ENCODE measurements around the gene STIM2. TPM values are rescaled to one million over a fixed set of nuclear protein-coding genes. Genes with fewer than 3 reads are reported as not detected.

STIM2 gene
- total RNA-seq, 4 donors from 2014 or later, result 3.4 to 13.4 (median 8.2) TPM

DNA sequence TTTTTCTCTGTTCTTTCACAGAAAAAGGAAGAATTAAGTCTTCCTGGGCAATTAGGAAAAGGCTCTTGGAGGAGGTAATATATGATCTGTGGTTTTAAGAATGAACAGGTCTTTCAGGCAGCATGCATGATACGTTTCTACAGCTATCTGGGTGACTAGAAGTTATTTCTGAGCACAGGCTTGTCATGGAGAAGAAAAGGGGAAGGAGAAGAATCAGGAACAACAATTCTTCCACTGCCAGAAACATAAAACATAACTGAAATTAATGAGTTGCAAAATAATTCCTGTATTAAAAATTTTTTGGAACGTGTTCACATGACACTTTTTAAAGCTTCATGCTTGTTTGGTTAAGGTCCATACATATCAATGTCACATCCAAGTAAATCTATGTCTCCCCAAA is 17.7 kb upstream of the STIM2 start:
- Histone ChIP-seq H3K4me1 (peaks cover 0 to 9% (median 0%) of the 10 kb centered on the region in 3 donors), H3K27ac (no peak overlapping the region), H3K27me3 (peaks cover 0 to 22% (median 0%) of the 10 kb centered on the region in 4 donors), H3K36me3 (no peaks in the 10 kb centered on the region), H3K9me3 (no peaks in the 10 kb centered on the region), H3K4me3 (no peak overlapping the region)
- TF ChIP-seq, protein P1, sequence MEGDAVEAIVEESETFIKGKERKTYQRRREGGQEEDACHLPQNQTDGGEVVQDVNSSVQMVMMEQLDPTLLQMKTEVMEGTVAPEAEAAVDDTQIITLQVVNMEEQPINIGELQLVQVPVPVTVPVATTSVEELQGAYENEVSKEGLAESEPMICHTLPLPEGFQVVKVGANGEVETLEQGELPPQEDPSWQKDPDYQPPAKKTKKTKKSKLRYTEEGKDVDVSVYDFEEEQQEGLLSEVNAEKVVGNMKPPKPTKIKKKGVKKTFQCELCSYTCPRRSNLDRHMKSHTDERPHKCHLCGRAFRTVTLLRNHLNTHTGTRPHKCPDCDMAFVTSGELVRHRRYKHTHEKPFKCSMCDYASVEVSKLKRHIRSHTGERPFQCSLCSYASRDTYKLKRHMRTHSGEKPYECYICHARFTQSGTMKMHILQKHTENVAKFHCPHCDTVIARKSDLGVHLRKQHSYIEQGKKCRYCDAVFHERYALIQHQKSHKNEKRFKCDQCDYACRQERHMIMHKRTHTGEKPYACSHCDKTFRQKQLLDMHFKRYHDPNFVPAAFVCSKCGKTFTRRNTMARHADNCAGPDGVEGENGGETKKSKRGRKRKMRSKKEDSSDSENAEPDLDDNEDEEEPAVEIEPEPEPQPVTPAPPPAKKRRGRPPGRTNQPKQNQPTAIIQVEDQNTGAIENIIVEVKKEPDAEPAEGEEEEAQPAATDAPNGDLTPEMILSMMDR (IDR thresholded peaks at IDR 0.05), result no peak
- TF ChIP-seq POLR2A (IDR thresholded peaks at IDR 0.05), result no peak
- no peak for DNase-seq
- WGBS, 2 donors, result 49 to 52% methylated on average over 2 of the region's 2 CpGs
- intact Hi-C loops (cut with DNase I), result no loop called here

DNA sequence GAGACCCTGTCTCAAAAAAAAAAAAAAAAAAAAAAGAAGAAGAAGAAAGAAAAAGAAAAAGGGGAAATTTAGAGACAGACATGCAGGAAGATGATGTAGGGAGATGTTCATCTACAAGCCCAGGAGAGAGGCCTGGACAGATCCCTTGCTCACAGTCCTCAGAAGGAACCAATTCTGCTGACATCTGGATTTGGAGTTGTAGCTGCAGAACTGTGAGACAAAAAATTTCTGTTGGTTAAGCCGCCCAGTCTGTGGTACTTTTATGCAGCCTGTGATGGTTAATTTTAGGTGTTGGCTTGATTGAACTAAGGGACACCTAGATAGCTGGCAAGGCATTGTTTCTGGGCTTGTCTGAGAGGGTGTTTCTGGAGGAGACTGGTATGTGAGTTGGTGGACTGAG is 10.1 kb upstream of the STIM2 start:
- Histone ChIP-seq H3K27ac (no peak overlapping the region), H3K4me1 (no peaks in the 10 kb centered on the region), H3K36me3 (no peaks in the 10 kb centered on the region), H3K4me3 (no peak overlapping the region), H3K9me3 (no peaks in the 10 kb centered on the region), H3K27me3 (no peaks in the 10 kb centered on the region)
- TF ChIP-seq POLR2A (IDR thresholded peaks at IDR 0.05), result no peak
- TF ChIP-seq, protein P1 (IDR thresholded peaks at IDR 0.05), result no peak
- intact Hi-C loops (cut with DNase I), result no loop called here
- WGBS, 2 donors, result 89 to 100% methylated on average over 1 of the region's 1 CpG
- no peak for DNase-seq

DNA sequence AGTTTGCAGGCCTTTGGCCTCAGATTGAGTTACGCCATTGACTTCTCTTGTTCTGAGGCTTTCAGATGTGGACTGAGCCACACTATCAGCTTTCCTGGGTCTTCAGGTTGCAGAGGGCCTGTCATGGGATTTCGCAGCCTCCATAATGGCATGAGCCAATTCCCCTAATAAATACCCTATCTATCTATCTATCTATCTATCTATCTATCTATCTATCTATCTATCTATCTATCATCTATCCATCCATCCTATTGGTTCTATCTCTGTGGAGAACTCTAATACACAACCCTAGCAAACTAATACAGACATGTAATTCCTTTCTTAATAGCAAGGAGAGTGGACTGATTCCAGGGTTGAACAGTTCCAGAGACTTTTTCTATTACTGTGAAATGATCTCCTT is 9.5 kb upstream of the STIM2 start:
- Histone ChIP-seq H3K4me1 (no peaks in the 10 kb centered on the region), H3K27ac (no peak overlapping the region), H3K4me3 (no peak overlapping the region), H3K27me3 (no peaks in the 10 kb centered on the region), H3K36me3 (no peaks in the 10 kb centered on the region), H3K9me3 (no peaks in the 10 kb centered on the region)
- WGBS, 2 donors, result 93 to 96% methylated on average over 2 of the region's 2 CpGs
- DNase-seq, result no peak
- no peak for TF ChIP-seq POLR2A (IDR thresholded peaks at IDR 0.05)
- TF ChIP-seq, protein P1 (IDR thresholded peaks at IDR 0.05), result no peak
- intact Hi-C loops (cut with DNase I), result no loop called here

DNA sequence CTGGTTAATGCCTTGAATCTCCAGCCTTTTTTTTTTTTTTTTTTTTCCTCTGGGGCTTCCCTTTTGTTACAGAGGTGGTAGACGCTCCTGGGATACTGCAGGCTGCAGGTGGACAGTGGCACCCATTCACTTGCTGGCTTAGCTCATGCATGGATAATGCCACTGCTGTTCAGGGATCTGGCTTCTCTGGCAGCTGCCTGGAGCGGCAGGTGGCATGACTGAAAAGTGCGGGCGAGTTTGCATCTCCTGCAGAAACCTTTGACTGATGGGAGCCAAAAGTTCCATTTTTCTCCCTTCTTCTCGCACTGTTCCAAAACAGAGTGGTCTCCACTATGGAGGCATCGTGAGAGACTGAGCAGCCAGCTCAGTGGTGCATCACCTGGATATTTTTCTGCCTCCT is 5.9 kb upstream of the STIM2 start:
- TF ChIP-seq, protein P1 (IDR thresholded peaks at IDR 0.05), result no peak
- TF ChIP-seq POLR2A (IDR thresholded peaks at IDR 0.05), result no peak
- Histone ChIP-seq H3K4me3 (no peak overlapping the region), H3K27me3 (no peaks in the 10 kb centered on the region), H3K4me1 (peaks cover 6 to 20% (median 18%) of the 10 kb centered on the region in 3 donors), H3K9me3 (no peaks in the 10 kb centered on the region), H3K36me3 (no peaks in the 10 kb centered on the region), H3K27ac (no peak overlapping the region)
- no peak for DNase-seq
- intact Hi-C loops (cut with DNase I), result no loop called here
- 72 to 93% methylated on average over 6 of the region's 6 CpGs for WGBS, 2 donors

DNA sequence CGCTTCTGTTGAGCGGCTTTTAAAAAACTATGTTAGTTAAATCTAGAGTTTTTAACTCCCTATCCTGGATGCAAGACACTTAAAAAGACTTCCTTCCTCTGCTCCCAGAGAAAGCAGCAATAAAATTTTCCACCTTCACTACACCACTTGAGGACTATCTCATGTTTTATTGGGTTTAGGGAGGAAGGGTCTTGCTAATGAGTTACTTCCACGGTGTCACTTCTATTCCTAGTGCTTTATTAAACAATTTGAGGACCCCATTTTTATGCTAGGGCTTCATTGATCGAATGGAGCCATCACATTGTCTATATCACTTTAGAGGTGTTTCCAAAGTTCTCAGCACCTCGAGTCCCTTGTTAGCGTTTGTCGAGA is 3.7 kb upstream of the STIM2 start:
- Histone ChIP-seq H3K27ac (peak overlapping the region; percentile 82 to 97 (median 88)), H3K9me3 (no peaks in the 10 kb centered on the region), H3K4me3 (peak overlapping the region; percentile 43 to 81 (median 61)), H3K4me1 (peaks cover 6 to 29% (median 19%) of the 10 kb centered on the region in 3 donors), H3K27me3 (no peaks in the 10 kb centered on the region), H3K36me3 (no peaks in the 10 kb centered on the region)
- TF ChIP-seq, protein P1 (IDR thresholded peaks at IDR 0.05), result no peak
- TF ChIP-seq POLR2A (IDR thresholded peaks at IDR 0.05), result no peak
- WGBS, 2 donors, result 24 to 30% methylated on average over 6 to 7 of the region's 7 CpGs
- intact Hi-C loops (cut with DNase I), result no loop called here
- DNase-seq, result no peak

Data from esophagus squamous epithelium (tissue), 5 donors.